ENCODE results near the gene TMEM207. TPM values are rescaled to one million over a fixed set of nuclear protein-coding genes. Genes with fewer than 3 reads are reported as not detected.

TMEM207 gene
- total RNA-seq (2014; rRNA removed; shearing (Covaris generic)), result not detected in 2 replicates

GRCh38 chr3:190449801-190450200 lies at the start of gene TMEM207:
Gene TMEM207, minus strand, starts transcription at chr3:190449901. Its CDS starts 92 bp downstream, at chr3:190449809.
- Histone ChIP-seq H3K36me3 (no peaks in the 10 kb centered on the region), H3K4me1 (no peaks in the 10 kb centered on the region), H3K9me3 (replicated peaks) (no peaks in the 10 kb centered on the region), H3K4me3 (no peak within 1 kb of the TSS), H3K27me3 (no peaks in the 10 kb centered on the region), H3K27ac (no peak within 1 kb of the TSS)
- no peak for DNase-seq

GRCh38 chr3:190499122-190499521 lies 49.4 kb upstream of the TMEM207 start:
- H3K9me3 ChIP-seq (replicated peaks), result no peaks in the 10 kb centered on the region
- no peaks in the 10 kb centered on the region for H3K36me3 ChIP-seq
- H3K27me3 ChIP-seq, result no peaks in the 10 kb centered on the region
- no peak for DNase-seq
- no peak overlapping the region for H3K27ac ChIP-seq
- H3K4me1 ChIP-seq, result no peaks in the 10 kb centered on the region
- no peak overlapping the region for H3K4me3 ChIP-seq

GRCh38 chr3:190498293-190498692 lies 48.6 kb upstream of the TMEM207 start:
- no peak for DNase-seq
- no peak overlapping the region for H3K27ac ChIP-seq
- no peaks in the 10 kb centered on the region for H3K4me1 ChIP-seq
- H3K4me3 ChIP-seq, result no peak overlapping the region
- H3K36me3 ChIP-seq, result no peaks in the 10 kb centered on the region
- no peaks in the 10 kb centered on the region for H3K27me3 ChIP-seq
- H3K9me3 ChIP-seq (replicated peaks), result no peaks in the 10 kb centered on the region

GRCh38 chr3:190497811-190498210 lies 48.1 kb upstream of the TMEM207 start:
- Histone ChIP-seq H3K9me3 (replicated peaks) (no peaks in the 10 kb centered on the region), H3K36me3 (no peaks in the 10 kb centered on the region), H3K4me3 (no peak overlapping the region), H3K4me1 (no peaks in the 10 kb centered on the region), H3K27me3 (no peaks in the 10 kb centered on the region), H3K27ac (no peak overlapping the region)
- peak; percentile 19 to 41 for DNase-seq

GRCh38 chr3:190496859-190497258 lies 47.2 kb upstream of the TMEM207 start:
- no peak for DNase-seq
- H3K27ac ChIP-seq, result no peak overlapping the region
- H3K27me3 ChIP-seq, result no peaks in the 10 kb centered on the region
- no peaks in the 10 kb centered on the region for H3K4me1 ChIP-seq
- H3K36me3 ChIP-seq, result no peaks in the 10 kb centered on the region
- H3K4me3 ChIP-seq, result no peak overlapping the region
- no peaks in the 10 kb centered on the region for H3K9me3 ChIP-seq (replicated peaks)

- Histone ChIP-seq H3K36me3 (no peaks in the 10 kb centered on the region), H3K4me3 (no peak overlapping the region), H3K9me3 (replicated peaks) (no peaks in the 10 kb centered on the region), H3K27me3 (no peaks in the 10 kb centered on the region), H3K4me1 (no peaks in the 10 kb centered on the region), H3K27ac (no peak overlapping the region)
- no peak for DNase-seq
These were observed 46.1 kb upstream of the TMEM207 start for GRCh38 chr3:190495796-190496195.

GRCh38 chr3:190495354-190495753 lies 45.7 kb upstream of the TMEM207 start:
- no peaks in the 10 kb centered on the region for H3K36me3 ChIP-seq
- H3K4me3 ChIP-seq, result no peak overlapping the region
- no peaks in the 10 kb centered on the region for H3K4me1 ChIP-seq
- H3K9me3 ChIP-seq (replicated peaks), result no peaks in the 10 kb centered on the region
- no peaks in the 10 kb centered on the region for H3K27me3 ChIP-seq
- H3K27ac ChIP-seq, result no peak overlapping the region
- DNase-seq, result no peak

GRCh38 chr3:190494907-190495306 lies 45.2 kb upstream of the TMEM207 start:
- Histone ChIP-seq H3K9me3 (replicated peaks) (no peaks in the 10 kb centered on the region), H3K36me3 (no peaks in the 10 kb centered on the region), H3K4me1 (no peaks in the 10 kb centered on the region), H3K4me3 (no peak overlapping the region), H3K27ac (no peak overlapping the region), H3K27me3 (no peaks in the 10 kb centered on the region)
- DNase-seq, result no peak

GRCh38 chr3:190492966-190493365 lies 43.3 kb upstream of the TMEM207 start:
- Histone ChIP-seq H3K36me3 (no peaks in the 10 kb centered on the region), H3K9me3 (replicated peaks) (no peaks in the 10 kb centered on the region), H3K27ac (no peak overlapping the region), H3K4me3 (no peak overlapping the region), H3K27me3 (no peaks in the 10 kb centered on the region), H3K4me1 (no peaks in the 10 kb centered on the region)
- no peak for DNase-seq

GRCh38 chr3:190492129-190492528 lies 42.4 kb upstream of the TMEM207 start:
- Histone ChIP-seq H3K27ac (no peak overlapping the region), H3K9me3 (replicated peaks) (no peaks in the 10 kb centered on the region), H3K4me3 (no peak overlapping the region), H3K4me1 (no peaks in the 10 kb centered on the region), H3K36me3 (no peaks in the 10 kb centered on the region), H3K27me3 (no peaks in the 10 kb centered on the region)
- DNase-seq, result no peak

- no peaks in the 10 kb centered on the region for H3K4me1 ChIP-seq
These were observed 41.9 kb upstream of the TMEM207 start for GRCh38 chr3:190491533-190492054.

GRCh38 chr3:190486908-190487607 lies 37.4 kb upstream of the TMEM207 start:
- no peaks in the 10 kb centered on the region for H3K4me1 ChIP-seq
- no peaks in the 10 kb centered on the region for H3K36me3 ChIP-seq
- H3K9me3 ChIP-seq (replicated peaks), result no peaks in the 10 kb centered on the region
- no peaks in the 10 kb centered on the region for H3K27me3 ChIP-seq
- H3K27ac ChIP-seq, result no peak overlapping the region
- no peak overlapping the region for H3K4me3 ChIP-seq
- DNase-seq, result no peak

More at GRCh38 chr3:190491533-190492054, 41.9 kb upstream of the TMEM207 start:
- Histone ChIP-seq H3K4me3 (no peak overlapping the region), H3K27me3 (no peaks in the 10 kb centered on the region), H3K9me3 (replicated peaks) (no peaks in the 10 kb centered on the region), H3K36me3 (no peaks in the 10 kb centered on the region), H3K27ac (no peak overlapping the region)
- DNase-seq, result no peak

- Histone ChIP-seq H3K9me3 (replicated peaks) (no peaks in the 10 kb centered on the region), H3K4me1 (no peaks in the 10 kb centered on the region), H3K27ac (no peak overlapping the region), H3K27me3 (no peaks in the 10 kb centered on the region), H3K36me3 (no peaks in the 10 kb centered on the region), H3K4me3 (no peak overlapping the region)
- no peak for DNase-seq
These were observed 36.8 kb upstream of the TMEM207 start for GRCh38 chr3:190486533-190486864.

- DNase-seq, result no peak
- Histone ChIP-seq H3K9me3 (replicated peaks) (no peaks in the 10 kb centered on the region), H3K27me3 (no peaks in the 10 kb centered on the region), H3K4me1 (no peaks in the 10 kb centered on the region), H3K4me3 (no peak overlapping the region), H3K36me3 (no peaks in the 10 kb centered on the region), H3K27ac (no peak overlapping the region)
These were observed 36.3 kb upstream of the TMEM207 start for GRCh38 chr3:190485830-190486532.

GRCh38 chr3:190481779-190482178 lies 32.1 kb upstream of the TMEM207 start:
- H3K27me3 ChIP-seq, result no peaks in the 10 kb centered on the region
- H3K36me3 ChIP-seq, result no peaks in the 10 kb centered on the region
- no peak for DNase-seq
- H3K27ac ChIP-seq, result no peak overlapping the region
- no peak overlapping the region for H3K4me3 ChIP-seq
- no peaks in the 10 kb centered on the region for H3K4me1 ChIP-seq
- no peaks in the 10 kb centered on the region for H3K9me3 ChIP-seq (replicated peaks)

Data from SJCRH30 (cell line).